Neural cell (in vitro differentiated cells): ENCODE measurements around the gene FIGNL1. TPM values are rescaled to one million over a fixed set of nuclear protein-coding genes. Genes with fewer than 3 reads are reported as not detected.

Experiments used
- H2AFZ ChIP-seq: fragments of 200-600, 300-800 bp; sonication (generic), shearing (Covaris generic); 2 replicates; pipeline ENCODE4 v1.6.0; 2014; ENCODE audit warnings: low read depth, mild to moderate bottlenecking, antibody characterized with exemption, low read length, moderate library complexity
- H3F3A ChIP-seq: fragments of 200-600 bp; shearing (Covaris generic); 2 replicates; pipeline ENCODE4 v1.6.1; 2016; ENCODE audit warnings: mild to moderate bottlenecking, moderate library complexity, mixed read lengths, antibody characterized with exemption, low read length; ENCODE audit not compliant: insufficient read depth, poor library complexity, severe bottlenecking
- H3K27ac ChIP-seq: fragments of 200-600, 300-800 bp; sonication (generic), shearing (Covaris generic); 2 replicates; pipeline ENCODE4 v1.5.1; 2014; ENCODE audit warnings: mild to moderate bottlenecking, low read length, moderate library complexity
- H3K27me3 ChIP-seq: fragments of 300-800, 200-600 bp; sonication (generic), shearing (Covaris generic); 2 replicates; pipeline ENCODE4 v1.6.0; 2014; ENCODE audit warnings: mild to moderate bottlenecking, low read depth, low read length, moderate library complexity; ENCODE audit not compliant: insufficient read depth
- H3K36me3 ChIP-seq: fragments of 300-800, 200-600 bp; sonication (generic), shearing (Covaris generic); 2 replicates; pipeline ENCODE4 v1.5.1; 2014; ENCODE audit warnings: mild to moderate bottlenecking, antibody characterized with exemption, low read length, moderate library complexity; ENCODE audit not compliant: insufficient read depth
- H3K4me2 ChIP-seq: fragments of 300-800, 200-600 bp; sonication (generic), shearing (Covaris generic); 2 replicates; pipeline ENCODE4 v1.6.0; 2014; ENCODE audit warnings: mild to moderate bottlenecking, low read length
- H3K4me3 ChIP-seq: fragments of 300-800, 200-600 bp; sonication (generic), shearing (Covaris generic); 2 replicates; pipeline ENCODE4 v1.5.1; 2014; ENCODE audit warnings: mild to moderate bottlenecking, low read length, moderate library complexity
- H3K79me2 ChIP-seq: fragments of 200-600 bp; shearing (Covaris generic); replicated peaks from 2 replicates; pipeline ENCODE4 v1.6.0; 2014; ENCODE audit warnings: mild to moderate bottlenecking, low read length, moderate library complexity; ENCODE audit not compliant: insufficient read depth
- H3K9ac ChIP-seq: fragments of 300-800, 200-600 bp; sonication (generic), shearing (Covaris generic); 2 replicates; pipeline ENCODE4 v1.6.1; 2016; ENCODE audit warnings: mild to moderate bottlenecking, low read length, mixed read lengths
- H3K9me2 ChIP-seq: fragments of 200-600 bp; shearing (Covaris generic); 2 replicates; pipeline ENCODE4 v1.6.1; 2016; ENCODE audit warnings: mild to moderate bottlenecking, low read length, mixed read lengths; ENCODE audit not compliant: insufficient read depth
- H3K9me3 ChIP-seq: fragments of 200-600, 300-800 bp; sonication (generic), shearing (Covaris generic); 2 replicates; pipeline ENCODE4 v1.6.1; 2016; ENCODE audit warnings: mild to moderate bottlenecking, mixed run types, low read length, moderate library complexity, mixed read lengths
- H4K20me1 ChIP-seq: fragments of 200-600 bp; shearing (Covaris generic); 2 replicates; pipeline ENCODE4 v1.6.1; 2016; ENCODE audit warnings: mild to moderate bottlenecking, mixed run types; ENCODE audit not compliant: insufficient read depth
- CTCF ChIP-seq: fragments of 450-650 bp; IDR thresholded peaks from 2 replicates; pipeline ENCODE4 v1.5.1; 2014; ENCODE audit warnings: antibody characterized with exemption, mild to moderate bottlenecking, moderate library complexity; ENCODE audit not compliant: poor library complexity, severe bottlenecking
- EP300 ChIP-seq: fragments of 450-650 bp; conservative IDR thresholded peaks from 2 replicates; pipeline ENCODE4 v1.6.1; 2014; ENCODE audit warnings: antibody characterized with exemption, mild to moderate bottlenecking, moderate library complexity; ENCODE audit not compliant: poor library complexity, severe bottlenecking
- EZH2 ChIP-seq: fragments of 200-600, 300-800 bp; shearing (Covaris generic), sonication (generic); IDR thresholded peaks from 2 replicates; pipeline ENCODE4 v1.6.1; 2014; ENCODE audit warnings: antibody characterized with exemption, low read length, borderline replicate concordance, mild to moderate bottlenecking; ENCODE audit not compliant: insufficient read depth, poor library complexity, severe bottlenecking
- MXI1 ChIP-seq: fragments of 450-650 bp; conservative IDR thresholded peaks from 2 replicates; pipeline ENCODE4 v1.6.1; 2014; ENCODE audit warnings: antibody characterized with exemption, mild to moderate bottlenecking; ENCODE audit not compliant: poor library complexity, severe bottlenecking
- POLR2AphosphoS5 ChIP-seq: IDR thresholded peaks from 2 replicates; pipeline ENCODE4 v1.6.1; 2012
- RAD21 ChIP-seq: fragments of 450-650 bp; conservative IDR thresholded peaks from 2 replicates; pipeline ENCODE4 v1.6.1; 2014; ENCODE audit warnings: antibody characterized with exemption, mild to moderate bottlenecking, moderate library complexity
- REST ChIP-seq: IDR thresholded peaks from 2 replicates; pipeline ENCODE4 v1.6.1; 2012; ENCODE audit warnings: borderline replicate concordance
- SMC3 ChIP-seq: fragments of 450-650 bp; conservative IDR thresholded peaks from 2 replicates; pipeline ENCODE4 v1.6.1; 2014; ENCODE audit warnings: antibody characterized with exemption, mild to moderate bottlenecking, moderate library complexity; ENCODE audit not compliant: poor library complexity
- TAF1 ChIP-seq: IDR thresholded peaks from 2 replicates; pipeline ENCODE4 v1.6.1; 2012; ENCODE audit warnings: low read depth
- polyA plus RNA-seq: library from polyadenylated mRNA; depleted of rRNA; stranded (reverse); fragments of >200 nt; gene quantifications from 2 replicates; pipeline ENCODE4 v1.2.3, GENCODE V29; 2014

The FIGNL1 gene
- polyA plus RNA-seq, 1 donor from 2014 or later, result 32.8 TPM

DNA sequence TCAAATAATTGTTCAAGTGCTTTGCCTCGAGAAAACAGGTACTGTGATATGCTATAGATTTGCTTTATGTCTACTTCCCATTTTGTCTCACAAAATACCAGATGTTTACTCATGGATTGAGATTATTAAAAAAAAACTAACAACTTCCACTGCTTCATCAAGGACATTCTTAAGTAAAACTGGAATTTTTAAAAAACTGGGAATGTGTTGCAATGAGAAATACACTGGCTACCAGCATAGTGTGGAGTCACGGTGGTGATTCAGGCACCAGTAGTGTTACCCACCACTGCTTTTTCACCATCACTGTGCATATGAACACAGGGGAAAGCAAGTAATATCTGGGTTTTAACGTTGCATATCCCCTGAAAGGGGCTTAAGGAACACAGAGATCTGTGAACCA lies 21.2 kb downstream of the FIGNL1 start:
- no peaks in the 10 kb centered on the region for H3K79me2 ChIP-seq
- H3K9me3 ChIP-seq, result no peaks in the 10 kb centered on the region
- H3K9me2 ChIP-seq, result no peaks in the 10 kb centered on the region
- H3F3A ChIP-seq, result no peaks in the 10 kb centered on the region
- no peak overlapping the region for H3K4me2 ChIP-seq
- H3K36me3 ChIP-seq, result no peaks in the 10 kb centered on the region
- H3K27me3 ChIP-seq, result no peaks in the 10 kb centered on the region
- H3K4me3 ChIP-seq, result no peak overlapping the region
- no peak overlapping the region for H3K27ac ChIP-seq
- no peak for TF ChIP-seq REST
- H3K9ac ChIP-seq, result no peak overlapping the region
- H4K20me1 ChIP-seq, result no peaks in the 10 kb centered on the region
- H2AFZ ChIP-seq, result no peak overlapping the region

DNA sequence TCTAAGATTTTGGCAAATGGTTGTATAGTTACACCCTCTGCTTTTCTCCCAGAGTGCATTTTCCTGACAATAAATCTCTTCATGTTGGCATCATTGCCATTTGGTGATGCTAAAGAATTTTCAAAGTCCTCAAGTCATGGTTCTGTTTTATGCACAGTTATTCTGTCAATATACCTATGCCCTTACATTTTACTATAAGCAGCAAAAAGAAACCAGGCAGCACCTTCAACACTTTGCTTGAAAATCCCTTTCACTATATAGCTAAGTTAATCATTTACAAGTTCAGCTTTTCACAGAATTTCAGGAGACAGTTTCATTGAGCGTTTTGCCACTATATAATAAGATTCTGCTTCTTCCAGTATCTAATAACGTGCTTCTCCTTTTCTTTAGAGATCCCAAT lies 22.6 kb downstream of the FIGNL1 start:
- Histone ChIP-seq H3K9ac (no peak overlapping the region), H3K27me3 (no peaks in the 10 kb centered on the region), H2AFZ (no peak overlapping the region), H4K20me1 (no peaks in the 10 kb centered on the region), H3K9me3 (no peaks in the 10 kb centered on the region), H3K4me3 (no peak overlapping the region), H3K9me2 (no peaks in the 10 kb centered on the region), H3K36me3 (no peaks in the 10 kb centered on the region), H3K4me2 (no peak overlapping the region), H3K79me2 (no peaks in the 10 kb centered on the region), H3K27ac (no peak overlapping the region), H3F3A (no peaks in the 10 kb centered on the region)
- no peak for TF ChIP-seq POLR2AphosphoS5
- no peak for TF ChIP-seq EP300
- TF ChIP-seq RAD21, result no peak
- no peak for TF ChIP-seq TAF1
- no peak for TF ChIP-seq MXI1
- TF ChIP-seq EZH2, result no peak
- TF ChIP-seq CTCF, result no peak
- no peak for TF ChIP-seq SMC3
- TF ChIP-seq REST, result no peak
